Epithelial cell of proximal tubule (primary cell): Measurements from ENCODE around the gene POC1A. TPM values are rescaled to one million over a fixed set of nuclear protein-coding genes. Genes with fewer than 3 reads are reported as not detected.
A peak's percentile ranks its signal among the peaks of the same experiment; 100 is the strongest.

Source experiments
- DNase-seq: peaks from one replicate; pipeline ENCODE4 v3.0.0-alpha.2; 2011; ENCODE audit warnings: low read depth
- H3K4me3 ChIP-seq: 2 replicates; pipeline ENCODE4 v1.5.1; 2011; ENCODE audit warnings: low read depth, mild to moderate bottlenecking, low read length
- total RNA-seq: library from RNA; depleted of rRNA; stranded (reverse); fragments of >200 nt; gene quantifications from 2 replicates; pipeline ENCODE4 v1.2.3, GENCODE V29; 2015
- TF ChIP-seq, protein P1 (sequence below): conservative IDR thresholded peaks from 2 replicates; pipeline ENCODE4 v1.5.1; 2012; ENCODE audit warnings: low read depth, mild to moderate bottlenecking, low read length

Gene POC1A
- total RNA-seq: 15.7 and 35.6 TPM in 2 replicates

DNA sequence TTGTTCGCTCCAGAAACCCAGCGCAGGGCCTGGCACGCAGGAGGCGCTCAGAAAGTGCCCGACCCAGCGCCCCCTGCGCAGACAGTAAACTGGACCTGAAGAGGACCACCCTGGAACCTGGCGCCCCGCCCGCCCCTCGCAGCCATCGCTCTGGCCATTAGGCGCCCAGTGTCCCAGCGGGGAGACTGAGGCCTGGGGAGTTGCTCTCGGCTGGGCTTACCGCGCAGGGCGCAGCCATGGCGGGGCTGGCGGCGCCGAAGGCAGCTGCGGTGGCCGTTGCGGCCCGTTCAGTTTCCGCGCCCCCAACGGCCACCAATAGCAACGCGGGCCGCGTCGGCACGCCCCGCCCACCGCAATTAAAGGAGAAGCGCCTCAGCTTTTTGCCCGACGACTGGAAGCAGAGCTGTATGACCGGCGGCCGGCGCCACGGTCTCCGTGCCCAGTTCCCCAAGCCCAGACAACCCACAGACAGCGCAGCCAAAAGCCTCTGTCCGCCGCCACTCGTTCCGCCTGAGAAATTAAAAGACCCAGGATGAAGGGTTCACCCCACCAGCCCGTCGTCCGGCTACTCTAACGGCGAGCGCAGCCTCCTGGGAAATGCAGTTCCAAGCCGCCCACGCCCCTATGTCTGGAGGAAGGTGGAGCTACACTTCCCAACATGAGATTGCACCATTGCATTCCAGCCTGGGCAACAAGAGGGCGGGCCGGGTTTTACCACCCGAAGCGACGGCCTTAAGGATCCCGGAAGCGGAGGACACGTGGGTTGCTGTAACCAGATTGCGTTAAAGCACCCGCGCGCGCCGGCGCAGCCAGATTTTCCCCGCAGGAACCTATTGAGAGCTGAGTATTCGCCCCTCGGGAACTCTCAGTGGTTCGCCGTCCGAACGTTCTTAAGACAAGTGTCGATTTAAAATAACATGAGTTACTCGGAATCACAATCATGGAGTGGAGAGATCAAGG, at the start of gene POC1A:
Gene POC1A, minus strand, starts transcription at position 289 of the 960 bp plus-strand sequence. Its CDS starts 51 bp downstream, at position 238.
- DNase-seq: peak; percentile 87
- TF ChIP-seq, protein P1, sequence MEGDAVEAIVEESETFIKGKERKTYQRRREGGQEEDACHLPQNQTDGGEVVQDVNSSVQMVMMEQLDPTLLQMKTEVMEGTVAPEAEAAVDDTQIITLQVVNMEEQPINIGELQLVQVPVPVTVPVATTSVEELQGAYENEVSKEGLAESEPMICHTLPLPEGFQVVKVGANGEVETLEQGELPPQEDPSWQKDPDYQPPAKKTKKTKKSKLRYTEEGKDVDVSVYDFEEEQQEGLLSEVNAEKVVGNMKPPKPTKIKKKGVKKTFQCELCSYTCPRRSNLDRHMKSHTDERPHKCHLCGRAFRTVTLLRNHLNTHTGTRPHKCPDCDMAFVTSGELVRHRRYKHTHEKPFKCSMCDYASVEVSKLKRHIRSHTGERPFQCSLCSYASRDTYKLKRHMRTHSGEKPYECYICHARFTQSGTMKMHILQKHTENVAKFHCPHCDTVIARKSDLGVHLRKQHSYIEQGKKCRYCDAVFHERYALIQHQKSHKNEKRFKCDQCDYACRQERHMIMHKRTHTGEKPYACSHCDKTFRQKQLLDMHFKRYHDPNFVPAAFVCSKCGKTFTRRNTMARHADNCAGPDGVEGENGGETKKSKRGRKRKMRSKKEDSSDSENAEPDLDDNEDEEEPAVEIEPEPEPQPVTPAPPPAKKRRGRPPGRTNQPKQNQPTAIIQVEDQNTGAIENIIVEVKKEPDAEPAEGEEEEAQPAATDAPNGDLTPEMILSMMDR: no peak
- peak within 1 kb of the TSS; percentile 94 for H3K4me3 ChIP-seq

DNA sequence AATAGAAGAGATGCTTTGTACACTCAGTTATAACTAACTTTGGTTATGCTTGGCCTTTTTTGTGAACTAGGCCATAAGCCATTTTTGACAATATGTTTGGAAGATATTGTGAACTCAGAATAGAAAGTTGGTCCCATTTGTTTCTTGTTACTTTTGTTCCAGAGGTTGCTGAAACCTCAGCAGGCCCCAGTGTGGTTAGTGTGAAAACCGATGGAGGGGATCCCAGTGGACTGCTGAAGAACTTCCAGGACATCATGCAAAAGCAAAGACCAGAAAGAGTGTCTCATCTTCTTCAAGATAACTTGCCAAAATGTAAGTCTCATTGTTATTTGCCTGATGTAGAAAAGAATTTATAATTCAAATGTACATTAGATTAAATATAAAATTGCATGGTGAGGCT, 49.5 kb upstream of the POC1A start:
- DNase-seq: no peak
- H3K4me3 ChIP-seq: no peak overlapping the region
- TF ChIP-seq, protein P1: no peak

DNA sequence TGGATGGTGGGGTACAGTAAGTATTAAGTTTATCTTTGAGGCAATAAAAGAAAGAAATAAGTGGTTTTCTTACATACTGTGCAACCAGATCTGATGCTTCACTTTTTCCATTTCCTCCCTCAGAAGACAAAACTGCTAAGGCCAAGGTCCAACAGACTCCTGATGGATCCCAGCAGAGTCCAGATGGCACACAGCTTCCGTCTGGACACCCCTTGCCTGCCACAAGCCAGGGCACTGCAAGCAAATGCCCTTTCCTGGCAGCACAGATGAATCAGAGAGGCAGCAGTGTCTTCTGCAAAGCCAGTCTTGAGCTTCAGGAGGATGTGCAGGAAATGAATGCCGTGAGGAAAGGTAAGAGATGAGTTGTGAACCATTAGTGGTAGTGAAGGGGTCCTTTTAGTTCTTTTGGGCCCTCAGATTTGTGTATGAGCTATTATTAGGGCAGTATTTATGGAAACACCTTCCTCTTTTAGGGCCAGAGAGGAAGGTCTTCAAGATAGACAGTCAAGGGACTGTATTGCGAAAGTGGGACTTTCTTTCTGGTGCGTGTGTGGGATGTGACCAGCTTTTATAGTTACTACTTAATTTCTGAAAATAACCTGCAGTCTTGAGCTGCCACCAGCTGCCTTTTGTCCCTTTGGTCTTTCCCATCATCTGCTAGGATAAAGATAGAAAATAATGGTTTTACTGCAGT, 48.3 kb upstream of the POC1A start:
- no peak overlapping the region for H3K4me3 ChIP-seq
- TF ChIP-seq, protein P1: no peak
- no peak for DNase-seq

DNA sequence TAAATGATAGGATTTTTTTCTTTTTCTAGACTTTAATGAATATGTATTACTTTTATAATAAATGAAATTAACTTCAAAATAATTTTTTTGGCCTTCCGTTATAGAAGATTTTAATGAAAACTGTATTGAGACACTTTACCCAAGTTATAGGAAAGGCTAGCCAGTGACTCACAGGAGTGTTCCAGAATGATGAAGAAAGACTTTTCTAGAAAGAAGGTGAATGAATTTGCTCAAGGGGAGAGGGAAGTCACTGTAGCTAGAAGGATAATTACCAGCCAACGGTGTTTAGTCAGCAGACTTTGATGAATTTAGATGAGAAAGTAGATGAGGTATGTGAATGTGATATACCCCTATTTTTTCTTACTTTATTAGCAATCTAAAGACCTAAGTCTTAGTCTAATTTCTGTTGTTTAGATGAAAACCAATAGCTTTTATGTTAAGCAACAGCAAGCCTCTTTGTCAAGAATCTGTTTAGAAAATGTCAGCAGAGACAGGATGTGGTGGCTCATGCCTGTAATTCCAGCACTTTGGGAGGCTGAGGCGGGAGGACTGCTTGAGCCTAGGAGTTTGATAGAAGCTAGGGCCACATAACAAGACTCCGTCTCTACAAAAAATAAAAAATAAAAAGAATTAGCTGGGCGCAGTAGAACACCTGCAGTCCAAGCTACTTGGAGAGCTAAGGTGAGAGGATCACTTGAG, 46.9 kb upstream of the POC1A start:
- TF ChIP-seq, protein P1: no peak
- H3K4me3 ChIP-seq: no peak overlapping the region
- no peak for DNase-seq

DNA sequence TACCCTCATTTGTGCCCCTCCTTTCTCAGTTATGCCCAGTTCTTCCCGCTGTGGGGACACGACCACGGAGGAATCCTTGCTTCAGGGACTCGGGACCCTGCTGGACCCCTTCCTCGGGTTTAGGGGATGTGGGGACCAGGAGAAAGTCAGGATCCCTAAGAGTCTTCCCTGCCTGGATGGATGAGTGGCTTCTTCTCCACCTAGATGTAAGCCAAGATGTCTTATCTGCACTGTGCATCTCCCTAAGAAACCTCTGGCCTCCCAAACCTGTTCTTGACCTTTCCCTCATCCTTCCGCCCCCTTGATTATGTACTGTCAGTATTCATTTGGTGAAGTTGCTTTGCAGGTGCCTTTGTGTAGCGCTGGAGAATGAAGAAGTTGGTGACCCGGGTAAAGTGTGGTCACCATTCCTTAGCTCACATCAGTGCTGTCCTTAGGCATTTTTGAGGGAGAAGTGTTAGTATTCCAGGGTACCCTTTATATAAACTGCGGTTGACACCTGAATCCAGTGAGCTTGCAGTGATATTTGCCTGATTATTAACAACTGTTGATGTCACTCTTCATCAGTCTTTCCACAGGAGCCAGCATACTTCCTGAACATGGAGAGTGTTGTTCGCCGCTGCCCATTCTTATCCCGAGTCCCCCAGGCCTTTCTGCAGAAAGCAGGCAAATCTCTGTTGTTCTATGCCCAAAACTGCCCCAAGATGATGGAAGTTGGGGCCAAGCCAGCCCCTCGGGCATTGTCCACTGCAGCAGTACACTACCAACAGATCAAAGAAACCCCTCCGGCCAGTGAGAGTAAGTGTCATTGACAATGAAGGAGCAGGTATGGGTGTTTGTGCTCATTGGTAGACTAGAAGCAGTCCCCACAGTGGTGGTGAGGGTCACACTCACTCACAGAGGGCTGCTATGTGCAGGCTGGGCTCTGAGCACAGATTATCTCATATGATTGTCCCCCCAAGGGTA, 44.7 kb upstream of the POC1A start:
- peak overlapping the region; percentile 89 for H3K4me3 ChIP-seq
- no peak for DNase-seq
- TF ChIP-seq, protein P1: no peak
